ENCODE data around the gene SUCNR1.

Gene SUCNR1

DNA sequence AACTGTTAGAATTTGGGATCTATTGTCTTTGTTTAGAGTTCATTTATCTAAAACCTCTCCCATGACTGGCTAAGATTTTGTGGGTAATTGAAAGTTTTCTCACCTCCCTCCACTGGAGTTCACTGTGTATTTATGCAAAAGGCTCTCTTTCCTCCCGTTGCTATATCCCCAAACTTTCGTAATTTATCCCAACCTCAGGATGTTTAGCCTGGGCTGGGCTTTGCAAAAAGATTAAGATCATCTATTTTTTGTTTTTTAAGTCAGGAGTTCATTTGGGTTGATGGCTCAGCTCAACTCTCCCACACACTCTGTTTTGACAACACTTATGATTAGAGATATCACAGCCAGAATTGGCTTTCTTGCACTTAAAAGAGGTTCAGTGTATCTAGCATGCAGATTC is 27.0 kb downstream of the SUCNR1 start:
- Histone ChIP-seq H3K36me3 (no peaks in the 10 kb centered on the region), H3K9me3 (no peaks in the 10 kb centered on the region), H3K27me3 (no peaks in the 10 kb centered on the region), H3K4me3 (ENCODE audit: low read depth in 1 of 2, low read length in 1 of 2) (no peak overlapping the region), H3K27ac (peak overlapping the region; percentile 44), H3K4me1 (ENCODE audit: control insufficient read depth in 1 of 2, insufficient read depth in 1 of 2, low read depth in 1 of 2, low read length in 1 of 2) (peaks cover 48 to 63% of the 10 kb centered on the region in 2 experiments)
- TF ChIP-seq, protein P1, sequence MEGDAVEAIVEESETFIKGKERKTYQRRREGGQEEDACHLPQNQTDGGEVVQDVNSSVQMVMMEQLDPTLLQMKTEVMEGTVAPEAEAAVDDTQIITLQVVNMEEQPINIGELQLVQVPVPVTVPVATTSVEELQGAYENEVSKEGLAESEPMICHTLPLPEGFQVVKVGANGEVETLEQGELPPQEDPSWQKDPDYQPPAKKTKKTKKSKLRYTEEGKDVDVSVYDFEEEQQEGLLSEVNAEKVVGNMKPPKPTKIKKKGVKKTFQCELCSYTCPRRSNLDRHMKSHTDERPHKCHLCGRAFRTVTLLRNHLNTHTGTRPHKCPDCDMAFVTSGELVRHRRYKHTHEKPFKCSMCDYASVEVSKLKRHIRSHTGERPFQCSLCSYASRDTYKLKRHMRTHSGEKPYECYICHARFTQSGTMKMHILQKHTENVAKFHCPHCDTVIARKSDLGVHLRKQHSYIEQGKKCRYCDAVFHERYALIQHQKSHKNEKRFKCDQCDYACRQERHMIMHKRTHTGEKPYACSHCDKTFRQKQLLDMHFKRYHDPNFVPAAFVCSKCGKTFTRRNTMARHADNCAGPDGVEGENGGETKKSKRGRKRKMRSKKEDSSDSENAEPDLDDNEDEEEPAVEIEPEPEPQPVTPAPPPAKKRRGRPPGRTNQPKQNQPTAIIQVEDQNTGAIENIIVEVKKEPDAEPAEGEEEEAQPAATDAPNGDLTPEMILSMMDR (IDR thresholded peaks at IDR 0.05), result no peak

DNA sequence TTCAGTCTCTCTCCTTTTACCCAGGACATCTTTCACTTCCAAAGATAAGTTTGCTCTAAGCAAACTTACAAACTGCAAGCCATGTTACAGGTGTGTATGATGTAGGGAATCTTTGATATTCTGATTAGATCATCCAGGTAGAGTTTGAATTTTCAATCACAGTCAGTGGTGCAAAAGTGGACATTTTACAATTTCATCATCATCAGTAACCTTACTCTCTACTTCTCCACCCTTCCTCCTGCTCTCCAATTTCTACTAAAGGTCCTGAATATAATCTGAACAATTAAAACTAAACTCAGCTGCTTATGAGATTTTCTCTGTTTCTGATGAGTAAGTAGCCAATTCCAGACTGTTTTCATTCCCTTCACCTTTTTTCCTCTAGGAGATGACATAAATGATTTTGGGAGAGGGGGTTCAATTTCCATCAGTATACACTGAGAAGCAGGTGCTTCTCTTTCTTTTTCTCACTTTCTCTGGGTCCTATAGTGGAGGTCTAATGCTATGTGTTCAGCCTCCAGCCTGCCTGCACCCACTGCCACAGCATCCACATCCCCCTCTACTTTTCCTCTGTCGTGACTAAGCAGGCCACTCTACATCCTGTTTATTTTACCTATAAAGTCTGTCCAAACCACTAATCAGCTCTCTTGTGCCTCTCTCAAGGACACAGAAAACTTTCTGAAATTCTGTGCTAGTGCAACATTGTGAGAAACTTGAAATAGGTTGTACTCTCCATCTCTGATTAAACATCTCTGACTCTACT is 27.6 kb downstream of the SUCNR1 start:
- Histone ChIP-seq H3K9me3 (no peaks in the 10 kb centered on the region), H3K36me3 (no peaks in the 10 kb centered on the region), H3K4me3 (ENCODE audit: low read depth in 1 of 2, low read length in 1 of 2) (no peak overlapping the region), H3K27ac (peak overlapping the region; percentile 44), H3K4me1 (ENCODE audit: control insufficient read depth in 1 of 2, insufficient read depth in 1 of 2, low read depth in 1 of 2, low read length in 1 of 2) (peaks cover 42 to 57% of the 10 kb centered on the region in 2 experiments), H3K27me3 (no peaks in the 10 kb centered on the region)
- TF ChIP-seq, protein P1 (IDR thresholded peaks at IDR 0.05), result no peak

DNA sequence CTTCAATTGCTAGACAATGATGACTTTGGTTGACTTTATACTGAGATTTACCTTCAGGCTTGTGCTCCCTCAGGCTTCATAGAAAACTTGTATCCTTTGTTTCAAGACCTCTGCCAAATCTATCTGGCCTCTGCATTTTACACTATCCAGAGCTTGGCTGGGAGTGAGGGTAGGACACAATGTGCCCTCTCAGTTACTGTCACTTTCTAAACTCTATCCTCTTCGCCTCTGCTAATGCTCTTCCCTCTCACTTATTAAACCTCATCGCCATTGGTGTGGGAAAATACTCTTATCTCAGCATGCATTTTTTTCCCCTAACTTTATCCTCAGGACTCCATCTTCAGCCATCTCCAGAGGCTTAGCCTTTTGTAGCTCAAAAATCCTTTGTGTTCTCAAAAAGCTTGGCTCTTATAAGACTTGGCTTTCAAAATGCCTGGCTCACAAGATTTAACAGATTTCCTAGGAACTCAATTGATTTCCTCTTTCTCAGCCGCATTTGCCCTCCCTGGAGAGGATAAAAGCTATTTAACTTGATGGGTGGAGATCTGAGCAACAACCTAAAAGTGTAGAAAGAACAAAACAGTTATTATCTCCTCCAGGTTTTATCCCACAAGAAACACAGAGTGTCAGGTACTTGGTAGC is 28.3 kb downstream of the SUCNR1 start:
- TF ChIP-seq, protein P1 (IDR thresholded peaks at IDR 0.05), result no peak
- peak overlapping the region; percentile 44 for H3K27ac ChIP-seq
- H3K4me3 ChIP-seq (ENCODE audit: low read depth in 1 of 2, low read length in 1 of 2), result no peak overlapping the region
- no peaks in the 10 kb centered on the region for H3K9me3 ChIP-seq
- peaks cover 35 to 50% of the 10 kb centered on the region in 2 experiments for H3K4me1 ChIP-seq (ENCODE audit: control insufficient read depth in 1 of 2, insufficient read depth in 1 of 2, low read depth in 1 of 2, low read length in 1 of 2)
- H3K27me3 ChIP-seq, result no peaks in the 10 kb centered on the region
- no peaks in the 10 kb centered on the region for H3K36me3 ChIP-seq

DNA sequence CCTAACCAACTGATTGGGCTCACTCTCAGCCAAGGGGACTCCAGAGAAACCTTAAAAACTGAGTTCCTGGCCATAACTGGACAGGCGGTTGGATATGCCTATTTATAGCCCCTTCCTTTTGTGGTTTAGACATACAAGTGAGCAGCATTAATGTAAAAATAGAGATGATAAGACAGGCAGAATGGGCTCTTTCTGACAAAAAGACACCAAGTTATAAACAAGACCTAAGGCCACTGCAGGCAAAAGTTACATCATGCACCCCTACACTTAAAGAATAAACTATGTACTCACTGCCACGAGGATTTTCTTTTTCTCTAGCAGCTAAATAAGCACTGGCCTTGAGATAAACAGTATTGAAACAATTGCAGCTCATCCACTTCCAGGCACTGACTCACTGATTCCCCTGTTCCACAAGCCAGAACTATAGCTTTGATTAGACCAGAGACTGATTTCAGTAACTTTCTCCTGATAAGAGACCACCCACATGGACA is 30.1 kb downstream of the SUCNR1 start:
- Histone ChIP-seq H3K9me3 (no peaks in the 10 kb centered on the region), H3K27ac (no peak overlapping the region), H3K4me1 (ENCODE audit: control insufficient read depth in 1 of 2, insufficient read depth in 1 of 2, low read depth in 1 of 2, low read length in 1 of 2) (peaks cover 27 to 36% of the 10 kb centered on the region in 2 experiments), H3K27me3 (no peaks in the 10 kb centered on the region), H3K36me3 (no peaks in the 10 kb centered on the region), H3K4me3 (ENCODE audit: low read depth in 1 of 2, low read length in 1 of 2) (no peak overlapping the region)
- TF ChIP-seq, protein P1 (IDR thresholded peaks at IDR 0.05), result no peak

DNA sequence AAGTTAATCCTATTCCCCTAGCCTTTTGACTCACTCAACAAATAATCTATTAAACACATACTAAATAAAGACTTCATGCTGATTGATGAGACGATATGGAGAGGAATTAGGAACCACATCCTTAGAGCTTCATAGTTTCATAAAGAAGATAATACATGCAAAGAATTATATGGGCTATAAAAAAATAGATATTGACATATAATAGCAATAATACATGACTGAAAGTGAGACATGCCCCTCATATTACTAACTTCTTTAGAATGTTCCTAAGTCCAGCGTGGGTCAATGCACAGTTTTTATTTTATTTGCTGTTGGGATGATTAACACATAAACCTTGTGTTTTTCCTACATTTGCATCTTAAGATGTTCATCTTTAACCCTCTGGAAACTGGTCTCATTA is 32.2 kb downstream of the SUCNR1 start:
- peaks cover 14 to 20% of the 10 kb centered on the region in 2 experiments for H3K4me1 ChIP-seq (ENCODE audit: control insufficient read depth in 1 of 2, insufficient read depth in 1 of 2, low read depth in 1 of 2, low read length in 1 of 2)
- TF ChIP-seq, protein P1 (IDR thresholded peaks at IDR 0.05), result no peak
- no peak overlapping the region for H3K27ac ChIP-seq
- no peaks in the 10 kb centered on the region for H3K27me3 ChIP-seq
- H3K9me3 ChIP-seq, result no peaks in the 10 kb centered on the region
- no peaks in the 10 kb centered on the region for H3K36me3 ChIP-seq
- no peak overlapping the region for H3K4me3 ChIP-seq (ENCODE audit: low read depth in 1 of 2, low read length in 1 of 2)
